GM12892 (cell line): ENCODE measurements around the gene NFE2.

Experiments
- POLR2A ChIP-seq: IDR thresholded peaks from 2 replicates; pipeline ENCODE4 v1.6.1; 2011; ENCODE audit warnings: low read depth, low read length, control low read depth
- POLR2AphosphoS5 ChIP-seq: IDR thresholded peaks from 2 replicates; pipeline ENCODE4 v1.6.1; 2011; ENCODE audit warnings: low read depth, low read length, control low read depth
- TAF1 ChIP-seq: IDR thresholded peaks from 2 replicates; pipeline ENCODE4 v1.6.1; 2011; ENCODE audit warnings: low read depth, mild to moderate bottlenecking, control low read depth, low read length, borderline replicate concordance

- TF ChIP-seq POLR2AphosphoS5 (no peak), POLR2A (no peak), TAF1 (no peak)
Observed at GRCh38 chr12:54246011-54246641, 54.7 kb downstream of the NFE2 start.
